GM12864 (cell line): ENCODE measurements around the gene C2orf15.
A peak's percentile ranks its signal among the peaks of the same experiment; 100 is the strongest.
"Not testable (repeated sequence)": the region's sequence is repeated elsewhere in the genome, so short reads cannot be mapped to it uniquely, and the experiment has no call there.

ENCODE experiments used
- DNase-seq: peaks from one replicate; pipeline ENCODE4 v3.0.0-alpha.2; 2011; ENCODE audit warnings: low read depth
- H3K4me3 ChIP-seq: 2 replicates; pipeline ENCODE4 v1.5.1; 2011; ENCODE audit warnings: mild to moderate bottlenecking, low read depth, low read length, control low read depth
- CTCF ChIP-seq: IDR thresholded peaks from 2 replicates; pipeline ENCODE4 v1.5.1; 2011; ENCODE audit warnings: low read depth, mild to moderate bottlenecking, moderate library complexity, low read length, control low read depth, inconsistent platforms; ENCODE audit errors: missing control alignments

Gene C2orf15

DNA sequence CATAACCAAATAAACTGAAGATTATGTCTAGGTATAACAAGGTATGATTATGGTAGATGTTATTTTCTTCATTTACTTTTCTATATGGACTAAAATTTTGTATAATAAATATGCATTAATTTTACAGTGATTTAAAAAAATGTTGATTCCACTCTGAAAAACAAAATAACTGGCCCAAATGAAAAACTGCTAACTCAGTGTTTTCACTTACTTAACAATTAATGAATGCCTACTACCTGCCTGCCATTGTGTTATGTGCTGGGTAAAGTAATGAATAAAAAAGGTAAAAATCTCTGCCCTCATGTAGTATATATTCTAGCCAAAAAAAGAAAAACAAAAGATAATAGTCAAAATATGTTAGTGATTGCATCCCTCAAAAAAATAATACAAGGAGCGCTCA is 29.6 kb upstream of the C2orf15 start:
- no peak for DNase-seq
- no peak overlapping the region for H3K4me3 ChIP-seq
- no peak for TF ChIP-seq CTCF

DNA sequence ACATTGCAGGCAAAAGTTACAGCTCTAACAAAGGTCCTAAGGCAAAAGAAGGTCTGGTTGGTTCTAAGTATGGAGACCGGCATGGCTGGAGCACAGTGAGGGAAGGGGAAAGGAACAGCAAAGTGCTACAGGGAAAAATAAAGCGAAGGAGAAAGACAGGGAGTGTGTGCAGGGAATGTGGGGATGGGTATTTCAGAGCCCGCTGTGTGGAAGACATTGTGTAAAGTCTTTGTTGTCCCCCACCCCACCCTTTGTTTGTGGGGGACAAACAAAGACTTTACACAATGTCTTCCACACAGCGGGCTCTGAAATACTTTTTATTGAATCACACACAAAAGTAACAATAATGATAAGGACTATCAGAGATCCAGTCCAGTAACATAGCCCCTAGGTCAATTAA is 28.9 kb upstream of the C2orf15 start:
- no peak for TF ChIP-seq CTCF
- DNase-seq: no peak
- H3K4me3 ChIP-seq: no peak overlapping the region

GRCh38 chr2:99127981-99128380 is 13.5 kb upstream of the C2orf15 start:
- no peak for DNase-seq
- TF ChIP-seq CTCF: no peak

GRCh38 chr2:99135044-99135556 is 6.4 kb upstream of the C2orf15 start:
- not testable (repeated sequence) for DNase-seq, H3K4me3 ChIP-seq

More at GRCh38 chr2:99127981-99128380, 13.5 kb upstream of the C2orf15 start:
- no peak overlapping the region for H3K4me3 ChIP-seq

DNA sequence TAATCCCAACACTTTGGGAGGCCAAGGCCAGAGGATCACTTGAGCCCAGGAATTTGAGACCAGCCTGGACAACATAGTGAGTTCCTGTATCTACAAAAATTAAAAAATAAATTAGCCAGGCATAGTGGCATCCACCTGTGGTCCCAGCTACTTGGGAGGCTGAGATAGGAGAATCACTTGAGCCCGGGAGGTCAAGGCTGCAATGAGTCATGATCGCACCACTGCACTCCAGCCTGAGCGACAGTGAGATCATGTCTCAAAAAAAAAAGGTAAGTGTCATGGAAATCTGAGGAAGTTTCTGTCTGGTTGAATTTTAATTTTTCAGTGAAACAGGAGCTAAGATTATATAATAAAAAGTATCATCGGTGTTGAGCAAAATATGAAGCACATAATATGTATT is 2.5 kb upstream of the C2orf15 start:
- DNase-seq: no peak
- H3K4me3 ChIP-seq: no peak overlapping the region
- TF ChIP-seq CTCF: no peak

DNA sequence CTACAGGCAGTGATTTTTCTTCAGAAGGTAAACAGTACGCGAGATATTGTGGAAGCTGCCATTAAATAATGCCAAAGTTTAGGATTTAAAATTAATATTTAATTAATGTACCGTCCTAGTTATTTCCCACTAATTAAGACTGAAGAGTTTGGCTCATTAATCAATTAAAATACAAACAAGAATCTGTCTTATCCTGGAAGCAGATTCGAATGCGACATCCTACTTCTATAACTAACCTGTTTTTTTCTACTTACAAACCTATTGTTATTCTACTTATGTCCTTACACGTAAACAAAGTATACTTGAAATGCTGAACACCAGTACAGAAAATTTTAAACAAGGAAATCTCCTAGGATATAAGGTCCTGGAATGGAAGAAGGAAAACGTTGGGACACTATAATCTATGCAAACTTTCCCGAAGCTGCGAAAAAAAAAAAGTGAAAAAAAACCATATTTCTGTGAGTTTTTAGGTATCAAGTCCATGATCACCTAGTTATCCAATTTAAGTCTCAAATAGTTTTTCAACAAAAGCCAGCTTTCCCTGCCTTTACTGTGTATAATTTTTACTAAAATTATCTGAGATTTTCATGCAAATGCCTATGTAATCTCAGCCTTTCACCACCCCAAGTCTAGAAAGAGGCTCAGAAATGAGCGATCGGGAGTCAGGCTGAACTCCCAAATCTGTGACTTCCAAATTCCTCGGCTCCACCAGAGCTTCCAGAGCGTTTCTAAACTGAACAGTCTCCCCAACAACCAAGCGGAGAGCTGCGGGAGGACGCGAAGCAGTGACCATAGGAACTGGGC is 1.2 kb upstream of the C2orf15 start:
- TF ChIP-seq CTCF: no peak
- peak overlapping the region; percentile 93 for H3K4me3 ChIP-seq
- DNase-seq: no peak

- peak overlapping the region; percentile 93 for H3K4me3 ChIP-seq
- TF ChIP-seq CTCF: no peak
- no peak for DNase-seq
Measured at GRCh38 chr2:99140860-99141109, 722 bp upstream of the C2orf15 start.
